OCI-LY7 (cell line): ENCODE data around the gene DFFB. TPM values are rescaled to one million over a fixed set of nuclear protein-coding genes. Genes with fewer than 3 reads are reported as not detected.

ENCODE experiments used
- BruUV-seq: library from RNA; stranded (reverse); fragments of 400-500 nt; replicated peaks from 2 replicates; lab custom pipeline; 2021; lab: Mats Ljungman, UMichigan
- CTCF ChIA-PET: fragments of 300-600 bp; sonication (Branson Sonifier 250); formaldehyde crosslinking; loops from one replicate; lab custom pipeline; 2022; ENCODE audit warnings: antibody characterized with exemption; ENCODE audit not compliant: unreplicated experiment; lab: Charles Lee
- POLR2A ChIA-PET: fragments of 300-600 bp; sonication (Branson Sonifier 250); formaldehyde crosslinking; loops from one replicate; lab custom pipeline; 2022; ENCODE audit warnings: antibody characterized with exemption; lab: Charles Lee
- DNase-seq: peaks from one replicate; pipeline ENCODE4 v3.0.0-alpha.2; 2015; ENCODE audit warnings: low spot score
- H2AFZ ChIP-seq: fragments of 200-600 bp; sonication (generic), shearing (Covaris generic); 2 replicates; pipeline ENCODE4 v1.6.1; 2014; ENCODE audit warnings: mild to moderate bottlenecking, antibody characterized with exemption, low read length, moderate library complexity
- H3K27ac ChIP-seq: fragments of 200-600 bp; sonication (generic); 2 replicates; pipeline ENCODE4 v1.5.1; 2014; ENCODE audit warnings: mixed run types, low read depth, mild to moderate bottlenecking, moderate library complexity, low read length, inconsistent platforms; ENCODE audit not compliant: poor library complexity, severe bottlenecking
- H3K36me3 ChIP-seq: fragments of 200-600 bp; sonication (generic); 2 replicates; pipeline ENCODE4 v1.6.1; 2014; ENCODE audit warnings: mild to moderate bottlenecking, antibody characterized with exemption, low read length, moderate library complexity, mixed read lengths; ENCODE audit not compliant: insufficient read depth
- H3K4me1 ChIP-seq: fragments of 200-600 bp; sonication (generic); 2 replicates; pipeline ENCODE4 v1.5.1; 2014; ENCODE audit warnings: mild to moderate bottlenecking, low read length; ENCODE audit not compliant: insufficient read depth, poor library complexity, severe bottlenecking
- H3K4me2 ChIP-seq: fragments of 200-600 bp; sonication (generic); 2 replicates; pipeline ENCODE4 v1.6.1; 2014; ENCODE audit warnings: mild to moderate bottlenecking, low read length
- H3K4me3 ChIP-seq: fragments of 200-600 bp; sonication (generic); 2 replicates; pipeline ENCODE4 v1.5.1; 2014; ENCODE audit warnings: mild to moderate bottlenecking, low read depth, low read length; ENCODE audit not compliant: poor library complexity, severe bottlenecking
- H3K79me2 ChIP-seq: fragments of 200-600 bp; sonication (generic); 2 replicates; pipeline ENCODE4 v1.6.1; 2016; ENCODE audit warnings: low read depth, mild to moderate bottlenecking, low read length, moderate library complexity, mixed read lengths; ENCODE audit not compliant: insufficient read depth
- H3K9me2 ChIP-seq: fragments of 200-600 bp; sonication (generic); 2 replicates; pipeline ENCODE4 v1.6.1; 2016; ENCODE audit warnings: mild to moderate bottlenecking, low read length, mixed read lengths; ENCODE audit not compliant: insufficient read depth
- H3K9me3 ChIP-seq: fragments of 200-600 bp; sonication (generic); 2 replicates; pipeline ENCODE4 v1.6.1; 2014; ENCODE audit warnings: mild to moderate bottlenecking, mixed run types, low read length, mixed read lengths
- H4K20me1 ChIP-seq: fragments of 200-600 bp; sonication (generic); 2 replicates; pipeline ENCODE4 v1.6.1; 2014; ENCODE audit warnings: mild to moderate bottlenecking, antibody characterized with exemption, low read length, moderate library complexity, mixed read lengths; ENCODE audit not compliant: insufficient read depth
- CTCF ChIP-seq: fragments of 200-600 bp; sonication (generic); conservative IDR thresholded peaks from 2 replicates; pipeline ENCODE4 v1.5.1; 2014; ENCODE audit warnings: mild to moderate bottlenecking, antibody characterized with exemption, low read length, moderate library complexity, mixed read lengths
- EZH2phosphoT487 ChIP-seq: fragments of 200-600 bp; sonication (generic); IDR thresholded peaks from 2 replicates; pipeline ENCODE4 v1.6.1; 2018; ENCODE audit warnings: low read depth, borderline replicate concordance, mild to moderate bottlenecking, mixed run types, antibody characterized with exemption, low read length, moderate library complexity, mixed read lengths
- intact Hi-C: fragments of 100-400 bp; cut with micrococcal nuclease; formaldehyde crosslinking; loops from one replicate; pipeline ENCODE4 v1.10.0; 2022; ENCODE audit not compliant: unreplicated experiment
- total RNA-seq, 2 experiments: library from RNA; depleted of rRNA in 1 of 2; stranded (reverse); fragments of >200 nt in 1 of 2; shearing (Covaris generic) in 1 of 2; gene quantifications; 2 replicates each; pipeline ENCODE4 v1.2.3, GENCODE V29; 2014 to 2022

Gene DFFB
- total RNA-seq, 2 experiments from 2014 or later, result 15.2 to 17.9 TPM

DNA sequence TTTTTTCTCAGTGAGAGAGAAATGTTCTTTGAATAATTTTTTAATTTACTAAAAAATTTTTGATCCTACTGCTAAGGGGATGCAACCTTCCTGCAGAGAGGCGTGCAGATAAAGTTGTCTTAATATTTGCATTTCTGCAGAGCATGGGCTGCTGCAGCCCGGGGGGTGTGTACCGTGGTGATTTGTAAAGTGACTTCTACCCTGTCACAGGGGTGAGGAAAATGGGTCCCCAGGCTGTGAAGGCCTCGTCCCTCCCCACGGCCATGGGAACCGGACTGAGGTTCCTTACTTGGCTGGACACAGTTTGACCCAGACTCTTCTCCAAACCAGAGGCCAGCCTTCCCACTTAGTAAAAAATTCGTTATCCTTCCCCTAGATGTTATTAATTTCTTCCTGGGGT lies 52.3 kb downstream of the DFFB start:
- no TSS peak for BruUV-seq
- H3K36me3 ChIP-seq, result peaks cover 25% of the 10 kb centered on the region
- H2AFZ ChIP-seq, result no peak overlapping the region
- H3K27ac ChIP-seq, result peak overlapping the region; percentile 100
- intact Hi-C loops, result loop anchor here (1.0 to 10.0 kb wide), 9 partner anchors 118 to 917 kb away; partner anchors contain the start of gene AJAP1
- peaks cover 77% of the 10 kb centered on the region for H3K4me1 ChIP-seq
- H3K79me2 ChIP-seq, result peaks cover 73% of the 10 kb centered on the region
- no peaks in the 10 kb centered on the region for H3K9me2 ChIP-seq
- peak overlapping the region; percentile 83 for H3K4me3 ChIP-seq
- TF ChIP-seq CTCF, result no peak
- no peak for TF ChIP-seq EZH2phosphoT487
- ChIA-PET CTCF (no interaction called here), POLR2A (no interaction called here)
- peak; percentile 91 for DNase-seq
- H3K4me2 ChIP-seq, result peak overlapping the region; percentile 88
- H4K20me1 ChIP-seq, result no peaks in the 10 kb centered on the region
- H3K9me3 ChIP-seq, result no peaks in the 10 kb centered on the region

GRCh38 chr1:3910049-3910731 lies 52.9 kb downstream of the DFFB start:
- no peaks in the 10 kb centered on the region for H3K9me2 ChIP-seq
- POLR2A ChIA-PET, result interaction anchor here (2.2 kb wide), 1 partner anchor 137 kb away, joined by 12 read pairs; no protein-coding TSS in a partner anchor
- BruUV-seq, result no TSS peak
- peak; percentile 97 for DNase-seq
- H3K9me3 ChIP-seq, result no peaks in the 10 kb centered on the region
- H3K4me3 ChIP-seq, result peak overlapping the region; percentile 83
- H3K36me3 ChIP-seq, result peaks cover 29% of the 10 kb centered on the region
- no peaks in the 10 kb centered on the region for H4K20me1 ChIP-seq
- H3K4me2 ChIP-seq, result peak overlapping the region; percentile 88
- intact Hi-C loops, result loop anchor here (1.0 to 10.0 kb wide), 9 partner anchors 117 to 917 kb away; partner anchors contain the start of gene AJAP1
- TF ChIP-seq CTCF (no peak), EZH2phosphoT487 (no peak)
- H3K4me1 ChIP-seq, result peaks cover 71% of the 10 kb centered on the region
- CTCF ChIA-PET, result no interaction called here
- no peak overlapping the region for H2AFZ ChIP-seq
- peak overlapping the region; percentile 100 for H3K27ac ChIP-seq
- H3K79me2 ChIP-seq, result peaks cover 68% of the 10 kb centered on the region
